HepG2 (cell line): Measurements from ENCODE around the gene CASP7. TPM values are rescaled to one million over a fixed set of nuclear protein-coding genes. Genes with fewer than 3 reads are reported as not detected.

Experiments
- ASH2L ChIP-seq: fragments of 300-600, 200-600 bp; sonication (generic); IDR thresholded peaks from 2 replicates; pipeline ENCODE4 v1.7.0; 2017; ENCODE audit warnings: low read depth, mild to moderate bottlenecking, moderate library complexity, mixed read lengths, low read length; ENCODE audit not compliant: insufficient read length
- CERS6 ChIP-seq: sonication (generic); formaldehyde crosslinking; IDR thresholded peaks from 2 replicates; pipeline ENCODE4 v1.5.0; 2020; ENCODE audit warnings: missing genetic modification reagents
- GLMP ChIP-seq: sonication (generic); formaldehyde crosslinking; IDR thresholded peaks from 2 replicates; pipeline ENCODE4 v1.9.0; 2021; ENCODE audit warnings: missing genetic modification reagents, mild to moderate bottlenecking, borderline replicate concordance
- HIC2 ChIP-seq: sonication (generic); formaldehyde crosslinking; IDR thresholded peaks from 2 replicates; pipeline ENCODE4 v1.9.0; 2022; ENCODE audit warnings: low read depth, missing genetic modification reagents
- SNAPC4 ChIP-seq: sonication (generic); formaldehyde crosslinking; IDR thresholded peaks from 2 replicates; pipeline ENCODE4 v1.4.0; 2020; ENCODE audit warnings: mild to moderate bottlenecking, missing genetic modification reagents
- TBL1XR1 ChIP-seq: fragments of 150-350 bp; IDR thresholded peaks from 2 replicates; pipeline ENCODE4 v1.6.1; 2014; ENCODE audit warnings: borderline replicate concordance, low read length; ENCODE audit not compliant: partially characterized antibody
- YEATS4 ChIP-seq: sonication (generic); formaldehyde crosslinking; IDR thresholded peaks from 2 replicates; pipeline ENCODE4 v1.4.0; 2020; ENCODE audit warnings: missing genetic modification reagents, borderline replicate concordance
- ZFP36L1 ChIP-seq: sonication (generic); formaldehyde crosslinking; IDR thresholded peaks from 2 replicates; pipeline ENCODE4 v1.8.0; 2022; ENCODE audit warnings: mild to moderate bottlenecking, missing genetic modification reagents, moderate library complexity
- ZNF329 ChIP-seq: sonication (generic); formaldehyde crosslinking; IDR thresholded peaks from 2 replicates; pipeline ENCODE4 v1.9.0; 2021; ENCODE audit warnings: low read depth, mild to moderate bottlenecking, missing genetic modification reagents
- ZNF335 ChIP-seq: sonication (generic); formaldehyde crosslinking; IDR thresholded peaks from 2 replicates; pipeline ENCODE4 v1.4.0; 2020; ENCODE audit warnings: missing genetic modification reagents
- ZNF598 ChIP-seq: sonication (generic); formaldehyde crosslinking; IDR thresholded peaks from 2 replicates; pipeline ENCODE4 v1.5.1; 2020; ENCODE audit warnings: mild to moderate bottlenecking, missing genetic modification reagents, borderline replicate concordance
- ZNF614 ChIP-seq: IDR thresholded peaks from 2 replicates; pipeline ENCODE4 v1.6.1; 2018; ENCODE audit warnings: missing biosample characterization, missing genetic modification reagents, inconsistent platforms, borderline replicate concordance
- ZNF678 ChIP-seq: sonication (generic); formaldehyde crosslinking; IDR thresholded peaks from 2 replicates; pipeline ENCODE4 v1.4.0; 2020; ENCODE audit warnings: mild to moderate bottlenecking, missing genetic modification reagents
- ZNF703 ChIP-seq: sonication (generic); formaldehyde crosslinking; IDR thresholded peaks from 2 replicates; pipeline ENCODE4 v1.5.1; 2020; ENCODE audit warnings: missing genetic modification reagents, mild to moderate bottlenecking, moderate library complexity, borderline replicate concordance
- ZSCAN20 ChIP-seq: sonication (generic); formaldehyde crosslinking; IDR thresholded peaks from 2 replicates; pipeline ENCODE4 v1.4.0; 2020; ENCODE audit warnings: missing genetic modification reagents, mild to moderate bottlenecking, borderline replicate concordance
- polyA plus RNA-seq, 8 experiments: library from polyadenylated mRNA; depleted of rRNA in 3 of 8; stranded (reverse) in 7 of 8; unstranded in 1 of 8; fragments of >200 nt; fragmentation: Illumina TruSeq in 4 of 8; extraction: Trizol in 4 of 8; gene quantifications; 2 replicates each; pipeline versions ENCODE4 v1.2.1 to v1.2.3, GENCODE V29; 2011 to 2016; ENCODE audit warnings: low read depth in 4 of 8, missing spikeins in 1 of 8, mixed read lengths in 1 of 8; ENCODE audit not compliant: insufficient read depth in 1 of 8
- total RNA-seq, 5 experiments: library from RNA; depleted of rRNA; stranded (reverse); fragments of >200 nt; fragmentation: Illumina TruSeq; extraction: Trizol; gene quantifications; 2 replicates each; pipeline ENCODE4 v1.2.3, GENCODE V29; 2016; ENCODE audit warnings: low read depth in 1 of 5

CASP7 gene
- total and polyA plus RNA-seq, 2 of the 13 experiments (the other 11 are each of a cell fraction or from before 2014, with no cell fraction given): 11.9 to 39.3 TPM

GRCh38 chr10:113679463-113680189, at the start of gene CASP7 (continued):
- no peak for TF ChIP-seq SNAPC4 (CRISPR knock-in tag)
- TF ChIP-seq HIC2 (CRISPR knock-in tag): peak; percentile 26; the same call in 1 of the 2 replicates
- TF ChIP-seq GLMP (CRISPR knock-in tag): no peak
- no peak for TF ChIP-seq TBL1XR1
- TF ChIP-seq ZNF614 (CRISPR knock-in tag): peak; percentile 34; the same call in 1 of the 2 replicates
- TF ChIP-seq ZFP36L1 (CRISPR knock-in tag): 0 out of 2 replicates have a peak, but pooled peaks have one; percentile 61
- TF ChIP-seq ZNF703 (CRISPR knock-in tag): no peak
- peak; percentile 98 for TF ChIP-seq ASH2L
- no peak for TF ChIP-seq ZNF335 (CRISPR knock-in tag)
- 0 out of 2 replicates have a peak, but pooled peaks have one; percentile 2 for TF ChIP-seq ZNF598 (CRISPR knock-in tag)
- peak; percentile 56 for TF ChIP-seq YEATS4 (CRISPR knock-in tag)
- no peak for TF ChIP-seq ZNF678
- 0 out of 2 replicates have a peak, but pooled peaks have one; percentile 62 for TF ChIP-seq ZNF329 (CRISPR knock-in tag)
- no peak for TF ChIP-seq ZSCAN20 (CRISPR knock-in tag)
- TF ChIP-seq CERS6 (CRISPR knock-in tag): no peak
